Islet of Langerhans (tissue), 1 donor: ENCODE results near the gene DDX10.
"Not testable (repeated sequence)": the region's sequence is repeated elsewhere in the genome, so short reads cannot be mapped to it uniquely, and the experiment has no call there.

Experiments
- FAIRE-seq: peaks from one replicate; lab custom pipeline; 2011; peaks lifted over from hg19 to GRCh38; lab: Jason Lieb, UNC

The DDX10 gene

DNA sequence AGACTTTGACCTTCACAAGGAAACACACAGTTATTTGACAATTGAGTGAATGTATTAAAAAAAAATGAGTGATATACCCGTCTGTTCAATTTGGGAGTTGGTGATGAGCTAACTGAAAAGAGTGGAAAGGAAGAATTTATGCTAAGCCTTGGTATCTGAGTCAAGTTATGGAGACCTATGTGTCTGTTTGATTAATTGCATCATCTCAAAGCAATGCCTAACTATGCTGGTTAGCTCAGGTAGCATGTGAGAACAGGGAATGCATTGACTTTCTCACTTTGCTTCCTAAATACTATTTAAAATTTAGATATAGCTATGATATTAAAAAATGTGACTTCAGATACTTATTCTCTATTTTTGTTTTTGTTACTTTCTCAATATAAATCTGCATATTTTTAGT, 110.5 kb downstream of the DDX10 start:
- peak; percentile 9 for FAIRE-seq

GRCh38 chr11:108779147-108779546, 114.3 kb downstream of the DDX10 start:
- FAIRE-seq, result not testable (repeated sequence)

GRCh38 chr11:108780119-108780518, 115.2 kb downstream of the DDX10 start:
- no peak for FAIRE-seq

- FAIRE-seq, result no peak
These were observed 117.1 kb downstream of the DDX10 start for GRCh38 chr11:108781946-108782345.

DNA sequence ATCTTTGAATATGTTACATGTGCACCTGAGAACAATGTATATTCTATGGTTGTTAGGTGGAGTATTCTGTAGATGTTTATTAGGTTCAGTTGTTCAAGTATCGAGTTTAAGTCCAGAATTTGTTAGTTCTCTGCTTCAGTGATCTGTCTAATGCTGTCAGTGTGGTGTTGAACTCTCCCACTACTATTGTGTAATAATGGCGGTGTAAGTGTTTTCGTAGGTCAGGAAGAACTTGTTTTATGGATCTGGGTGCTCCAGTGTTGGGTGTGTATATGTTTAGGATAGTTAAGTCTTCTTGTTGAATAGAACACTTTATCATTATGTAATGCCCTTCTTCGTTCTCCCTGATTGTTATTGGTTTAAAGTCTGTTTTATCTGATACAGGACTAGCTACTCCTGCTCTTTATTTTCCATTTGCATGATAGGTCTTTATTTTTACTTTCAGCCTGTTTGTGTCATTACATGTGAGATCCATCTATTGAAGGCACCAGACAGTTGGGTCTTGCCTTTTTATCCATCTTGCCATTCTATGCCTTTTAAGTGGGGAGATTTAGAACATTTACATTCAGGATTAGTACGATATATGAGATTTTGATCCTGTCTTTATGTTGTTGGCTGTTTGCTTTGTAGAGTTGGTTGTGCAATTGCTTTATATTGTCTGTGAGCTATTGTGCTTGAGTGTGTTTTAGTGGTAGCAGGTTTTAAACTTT, 121.6 kb downstream of the DDX10 start:
- FAIRE-seq, result no peak

DNA sequence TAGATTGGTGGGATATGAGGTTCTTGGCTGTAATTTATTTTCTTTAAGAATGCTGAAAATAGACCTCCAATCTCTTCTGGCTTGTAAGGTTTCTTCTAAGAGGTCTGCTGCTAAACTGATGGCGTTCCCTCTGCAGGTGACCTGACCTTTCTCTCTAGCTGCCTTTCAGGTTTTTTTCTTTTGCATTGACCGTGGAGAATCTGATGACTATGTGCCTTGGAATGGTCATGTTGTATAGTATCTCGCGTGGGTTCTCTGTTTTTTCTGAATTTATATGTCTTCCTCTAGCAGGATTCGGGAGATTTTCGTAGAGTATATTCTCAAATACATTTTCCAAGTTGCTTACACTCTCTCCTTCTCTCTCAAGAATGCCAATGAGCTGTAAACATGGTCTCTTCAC, 122.2 kb downstream of the DDX10 start:
- no peak for FAIRE-seq

DNA sequence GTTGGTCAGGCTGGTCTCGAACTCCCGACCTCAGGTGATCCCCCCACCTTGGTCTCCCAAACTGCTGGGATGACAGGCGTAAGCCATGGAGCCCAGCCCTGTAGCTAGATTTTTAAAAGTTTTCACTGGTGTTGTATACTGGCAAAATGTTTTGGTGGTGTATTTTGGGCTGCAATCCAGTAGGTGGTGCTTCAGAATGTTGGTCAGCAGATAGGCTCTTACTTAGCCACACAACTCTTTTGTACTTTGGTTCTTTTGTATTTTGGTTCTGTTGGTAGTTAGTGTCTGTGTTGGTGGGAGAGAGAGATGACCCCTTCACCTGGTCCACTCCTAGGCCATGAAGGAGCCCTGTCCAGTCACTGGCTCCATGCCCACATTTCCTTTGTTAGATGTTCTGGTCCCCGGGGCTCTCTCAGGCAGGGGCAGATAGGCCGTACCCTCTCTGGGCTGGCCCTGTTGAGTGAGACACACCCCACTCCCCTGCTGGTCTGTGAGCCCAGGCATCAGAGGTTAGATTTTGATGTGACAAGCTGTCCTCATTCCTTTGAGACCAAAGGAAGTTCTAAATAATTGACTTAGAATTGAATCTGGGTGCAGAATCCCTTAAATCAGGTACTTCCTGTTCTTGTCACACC, 123.8 kb downstream of the DDX10 start:
- FAIRE-seq, result no peak

DNA sequence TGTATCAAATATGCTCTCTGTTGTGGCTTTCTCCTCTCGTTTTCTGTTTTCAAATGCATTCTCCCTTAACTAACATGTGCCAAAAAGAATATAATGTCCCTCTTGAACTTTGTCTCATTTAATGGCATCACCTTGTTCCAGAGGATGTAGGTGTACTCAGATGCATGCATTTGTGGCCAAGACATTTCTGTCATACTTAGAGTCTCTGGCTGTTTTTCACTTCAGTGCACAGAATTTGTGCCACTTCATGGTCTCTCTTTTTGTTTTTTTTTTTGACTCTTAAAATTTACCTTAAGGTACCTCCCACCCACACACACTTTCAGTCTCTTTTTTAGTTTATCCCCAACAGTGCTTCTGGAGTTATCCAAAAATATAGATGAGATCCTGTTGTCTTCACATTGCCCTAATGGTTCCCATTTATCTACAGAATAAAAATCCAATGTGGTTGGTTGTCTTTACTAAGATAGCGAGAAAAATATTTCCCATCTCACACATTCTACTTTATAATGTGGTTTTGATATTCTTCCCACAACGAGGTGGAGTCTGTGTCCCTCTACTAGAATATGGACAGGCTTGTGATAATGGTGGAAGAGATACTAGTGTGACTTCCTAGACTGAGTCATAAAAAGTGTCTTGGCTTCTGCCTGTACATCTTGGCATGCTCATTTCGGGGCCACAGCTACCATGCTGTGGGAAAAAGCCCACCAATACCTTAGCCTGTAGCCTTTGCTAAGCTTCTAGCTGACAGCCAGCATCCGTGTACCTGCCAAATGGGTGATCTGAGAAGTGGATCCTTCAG, 125.8 kb downstream of the DDX10 start:
- peak; percentile 21 for FAIRE-seq

DNA sequence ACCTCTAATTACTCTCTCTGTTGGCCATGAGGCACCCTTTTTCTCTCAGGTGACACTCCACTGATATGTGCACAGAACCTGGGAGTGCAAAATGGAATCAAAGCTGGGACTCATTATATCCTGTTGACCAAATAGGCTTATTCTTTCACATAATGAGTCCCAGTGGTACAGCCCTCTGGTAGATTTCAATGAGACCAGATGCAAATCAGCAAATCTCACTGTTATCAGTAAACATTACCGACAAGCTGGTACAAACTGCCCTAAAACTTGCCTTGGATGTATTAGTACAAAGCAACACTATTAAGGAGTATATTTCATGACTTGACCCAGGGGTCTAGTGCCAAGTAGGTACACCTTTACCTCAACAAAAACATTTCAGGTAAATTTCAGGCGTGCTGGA, 128.3 kb downstream of the DDX10 start:
- FAIRE-seq, result no peak

- FAIRE-seq, result no peak
These were observed 128.7 kb downstream of the DDX10 start for GRCh38 chr11:108793611-108794010.

DNA sequence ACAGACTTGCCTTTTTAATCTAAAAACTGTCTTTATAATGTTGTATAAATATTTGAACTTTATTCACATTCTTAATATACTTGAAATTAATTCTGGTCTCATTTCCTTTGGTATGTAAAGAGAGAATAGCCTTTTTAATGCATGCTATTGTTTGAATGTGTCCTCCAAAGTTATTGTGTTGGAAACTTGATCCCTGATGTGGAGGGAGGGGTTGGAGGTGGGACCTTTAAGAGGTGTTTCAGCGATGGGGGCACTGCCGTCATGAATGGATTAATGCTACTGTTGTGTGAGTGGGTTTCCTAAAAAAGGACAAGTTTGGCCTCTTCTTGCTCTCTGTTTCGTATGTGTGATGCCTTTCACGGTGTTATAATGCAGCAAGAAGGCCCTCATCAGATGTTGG, 131.7 kb downstream of the DDX10 start:
- FAIRE-seq, result no peak

GRCh38 chr11:108797578-108798100, 132.8 kb downstream of the DDX10 start:
- FAIRE-seq, result no peak

DNA sequence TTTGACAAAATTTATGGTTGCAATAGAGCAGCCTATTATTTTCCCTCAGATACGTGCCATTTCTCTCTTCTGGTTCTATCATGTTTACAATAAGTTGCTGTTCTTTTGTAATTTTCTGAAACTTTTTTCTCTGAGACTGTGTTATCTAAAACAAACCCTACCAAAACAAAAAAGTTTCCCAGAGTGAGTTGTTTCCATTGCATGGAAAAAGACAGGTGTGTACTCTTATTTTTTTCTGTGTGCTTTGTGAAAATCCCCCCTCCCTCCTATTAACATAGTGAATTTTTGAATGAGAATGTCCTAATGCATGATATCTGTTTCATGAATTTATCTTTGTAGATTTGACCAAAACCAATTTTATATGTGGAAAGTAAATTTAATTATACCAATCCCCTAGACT, 137.6 kb downstream of the DDX10 start:
- FAIRE-seq, result no peak

DNA sequence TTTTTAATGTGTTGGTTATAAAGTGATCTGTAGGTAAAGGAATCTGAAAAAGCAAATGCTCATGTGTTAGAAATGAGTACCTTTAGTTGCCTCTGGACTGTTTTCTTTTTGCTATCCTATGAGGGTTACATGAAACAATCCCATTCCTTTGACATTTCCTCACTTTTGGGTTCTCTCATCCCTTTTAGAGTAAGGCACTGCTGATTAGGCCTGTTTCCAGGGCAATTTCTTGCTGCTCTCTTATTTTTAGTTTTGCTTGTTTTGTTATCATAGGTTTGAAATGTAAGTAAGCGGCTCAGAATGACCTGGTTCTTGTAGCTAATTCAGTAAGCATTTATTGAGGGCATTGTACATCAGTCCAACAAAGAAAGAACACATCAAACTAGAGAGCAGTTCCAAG, 138.9 kb downstream of the DDX10 start:
- no peak for FAIRE-seq

- FAIRE-seq, result no peak
These were observed 139.6 kb downstream of the DDX10 start for GRCh38 chr11:108804511-108804910.

- no peak for FAIRE-seq
These were observed 140.2 kb downstream of the DDX10 start for GRCh38 chr11:108805030-108805429.

DNA sequence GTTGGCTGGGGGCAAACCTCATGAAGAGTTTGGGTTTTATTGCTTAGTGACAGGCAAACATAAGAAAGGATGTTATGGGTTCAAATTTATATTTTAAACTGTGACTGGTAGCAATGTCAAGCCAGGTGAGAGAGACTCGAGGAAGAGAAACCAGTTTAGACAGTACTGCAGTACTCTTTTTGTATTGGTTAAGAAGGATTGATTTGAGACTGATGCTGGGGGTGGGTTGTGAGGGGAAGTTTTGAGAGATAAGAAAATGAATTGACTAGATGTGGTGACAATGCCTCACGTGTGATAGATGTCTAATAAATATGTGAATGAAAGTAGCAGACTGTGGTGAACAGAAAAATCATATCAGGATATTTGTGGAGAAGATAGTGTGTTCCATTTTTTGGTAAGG, 142.4 kb downstream of the DDX10 start:
- FAIRE-seq, result no peak

DNA sequence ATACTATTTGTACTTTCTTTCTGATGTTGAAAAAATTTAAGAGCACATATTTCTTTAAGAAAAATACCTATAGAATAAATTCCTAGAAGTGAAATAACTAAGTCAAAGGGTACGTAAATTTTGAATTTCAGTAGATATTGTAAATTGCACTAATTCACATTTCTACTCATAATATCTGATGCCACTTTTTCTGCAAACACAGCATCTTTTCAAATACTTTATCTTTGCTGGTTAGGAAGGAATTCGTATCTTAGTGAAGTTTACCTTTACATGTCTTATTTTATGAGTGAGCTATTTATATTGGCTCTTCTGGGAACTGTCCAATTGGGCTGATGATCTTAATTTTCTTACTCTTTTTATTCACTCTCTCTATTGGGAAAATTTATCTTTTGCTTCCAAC, 148.2 kb downstream of the DDX10 start:
- no peak for FAIRE-seq

- no peak for FAIRE-seq
These were observed 153.1 kb downstream of the DDX10 start for GRCh38 chr11:108817976-108818375.

DNA sequence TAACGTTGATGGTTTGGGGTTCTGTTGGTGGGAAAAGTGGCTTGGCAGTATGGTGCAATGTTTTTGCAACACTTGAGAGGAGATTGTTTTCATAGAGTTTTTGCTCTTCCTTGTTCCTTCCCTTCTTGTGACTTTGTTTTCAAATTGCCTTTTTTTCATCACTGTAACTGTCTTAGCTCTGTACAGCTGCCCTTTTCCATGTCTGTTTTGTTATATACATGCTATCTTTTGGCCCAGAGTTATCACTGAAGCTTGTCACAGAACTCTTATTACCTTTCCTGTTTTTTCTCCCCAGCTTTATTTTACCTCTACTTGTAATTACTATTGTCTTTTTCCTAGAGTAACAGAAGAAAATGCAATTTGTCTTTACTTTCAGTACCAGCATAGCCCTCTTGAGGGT, 154.1 kb downstream of the DDX10 start:
- peak; percentile 36 for FAIRE-seq

DNA sequence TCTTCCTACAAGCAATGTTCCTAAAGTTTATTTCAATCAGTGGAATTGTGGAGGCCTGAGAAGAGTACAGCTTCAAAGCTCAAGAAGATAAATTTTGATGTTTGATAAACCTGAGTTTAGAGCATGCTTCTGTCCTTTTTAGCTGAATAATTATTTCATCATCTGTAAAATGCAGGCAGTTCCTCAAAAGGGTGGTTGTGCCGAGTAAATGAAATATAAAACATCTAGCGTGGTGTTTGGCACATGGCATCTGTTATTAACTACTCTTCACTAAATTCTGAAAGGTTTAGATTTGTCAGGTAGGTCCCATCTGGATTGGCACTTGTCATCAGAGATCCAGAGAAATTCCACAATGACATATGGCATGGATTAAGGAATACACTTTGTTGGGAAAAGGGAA, 155.1 kb downstream of the DDX10 start:
- no peak for FAIRE-seq

- not testable (repeated sequence) for FAIRE-seq
These were observed 159.1 kb downstream of the DDX10 start for GRCh38 chr11:108823960-108824359.

GRCh38 chr11:108824545-108824944, 159.7 kb downstream of the DDX10 start:
- FAIRE-seq, result no peak
